Activated CD4-positive, alpha-beta T cell treated with anti-CD3 and anti-CD28 coated beads for 1 hour (primary cell): ENCODE data around the gene EDDM13.
A peak's percentile ranks its signal among the peaks of the same experiment; 100 is the strongest.
"Not testable (repeated sequence)": the region's sequence is repeated elsewhere in the genome, so short reads cannot be mapped to it uniquely, and the experiment has no call there.

Experiments used
- DNase-seq: peaks from one replicate; pipeline ENCODE4 v3.0.0-alpha.2; 2020

EDDM13 gene

DNA sequence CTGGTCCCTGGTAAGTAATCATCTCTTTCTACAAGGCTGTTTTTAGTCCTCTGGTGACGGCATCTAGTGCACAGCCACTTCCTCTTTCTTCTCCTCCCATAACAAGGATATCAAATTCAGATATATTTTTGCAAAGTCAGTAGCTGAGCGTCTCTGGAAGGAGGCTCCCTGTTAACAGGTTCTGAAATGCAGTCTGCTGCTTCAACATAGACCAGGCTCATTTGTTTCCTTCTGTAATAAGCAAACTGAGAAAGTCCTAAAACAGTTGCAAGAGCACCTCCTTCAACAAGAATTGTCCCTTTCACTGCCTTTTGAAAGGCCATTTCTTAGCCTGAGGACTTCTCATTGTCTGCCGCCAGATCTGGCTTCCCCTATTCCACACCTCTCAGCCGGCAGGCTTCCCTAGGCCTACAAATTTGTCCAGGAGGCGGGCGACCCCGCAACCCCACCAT lies 49.5 kb downstream of the EDDM13 start:
- DNase-seq, result no peak

DNA sequence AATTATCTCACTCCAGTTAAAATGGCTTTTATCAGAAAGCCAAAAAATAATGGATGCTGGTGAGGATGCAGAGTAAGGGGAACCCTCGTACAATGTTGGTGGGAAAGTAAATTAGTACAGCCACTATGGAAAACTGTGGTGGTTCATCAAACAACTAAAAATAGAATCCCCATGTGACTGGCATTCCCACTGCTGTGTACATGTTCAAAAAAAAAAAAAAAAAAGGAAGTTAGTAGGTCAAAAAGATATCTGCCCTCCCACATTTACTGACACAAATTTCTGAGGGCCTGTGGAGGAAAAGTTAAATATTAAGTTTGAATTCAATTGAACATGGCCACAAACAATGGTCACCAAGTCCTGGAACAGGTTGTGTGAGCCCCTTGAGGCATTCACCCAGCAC lies 51.9 kb downstream of the EDDM13 start:
- DNase-seq, result no peak

DNA sequence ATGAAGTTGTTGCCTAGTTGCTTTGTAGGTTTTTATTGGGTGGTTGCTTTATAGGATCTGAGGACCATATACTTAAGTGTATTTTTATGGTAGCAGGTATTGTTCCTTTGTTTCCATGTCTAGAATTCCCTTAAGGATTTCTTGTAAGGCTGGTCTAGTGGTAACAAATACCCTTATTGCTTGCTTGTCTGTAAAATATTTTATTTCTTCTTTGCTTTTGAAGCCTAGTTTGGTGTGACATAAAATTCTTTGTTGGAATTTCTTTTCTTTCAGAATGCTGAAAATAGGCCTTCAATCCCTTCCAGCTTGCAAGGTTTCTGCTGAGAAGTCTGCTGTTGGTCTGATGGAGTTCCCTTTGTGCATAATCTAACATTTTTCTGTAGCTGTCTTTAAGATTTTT lies 60.1 kb downstream of the EDDM13 start:
- no peak for DNase-seq

DNA sequence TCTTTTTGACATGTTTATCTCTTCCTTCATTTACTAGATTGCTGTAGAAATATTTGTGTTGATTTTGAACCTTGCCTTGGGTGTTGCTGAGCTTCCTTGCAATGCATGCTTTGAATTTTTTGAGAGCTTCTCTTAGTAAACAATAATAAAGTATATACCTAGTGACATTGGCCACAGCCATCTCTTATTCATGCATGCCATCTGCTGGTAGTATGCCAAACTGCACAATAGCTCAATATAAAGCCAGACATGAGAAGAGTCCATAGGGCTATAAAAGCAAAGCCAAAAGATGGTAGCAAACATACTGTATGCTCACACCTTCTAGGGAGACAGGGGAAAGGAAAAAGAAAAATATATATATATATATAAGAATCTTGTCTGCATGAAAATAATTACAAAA lies 61.0 kb downstream of the EDDM13 start:
- no peak for DNase-seq

DNA sequence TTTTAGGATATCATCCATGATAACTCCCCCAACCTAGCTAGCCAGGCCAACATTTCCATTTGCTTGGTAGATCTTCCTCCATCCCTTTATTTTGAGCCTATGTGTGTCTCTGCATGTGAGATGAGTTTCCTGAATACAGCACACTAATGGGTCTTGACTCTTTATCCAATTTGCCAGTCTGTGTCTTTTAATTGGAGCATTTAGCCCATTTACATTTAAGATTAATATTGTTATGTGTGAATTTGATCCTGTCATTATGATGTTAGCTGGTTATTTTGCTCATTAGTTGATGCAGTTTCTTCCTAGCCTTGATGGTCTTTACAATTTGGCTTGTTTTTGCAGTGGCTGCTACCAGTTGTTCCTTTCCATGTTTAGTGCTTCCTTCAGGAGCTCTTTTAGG lies 62.8 kb downstream of the EDDM13 start:
- DNase-seq, result not testable (repeated sequence)

DNA sequence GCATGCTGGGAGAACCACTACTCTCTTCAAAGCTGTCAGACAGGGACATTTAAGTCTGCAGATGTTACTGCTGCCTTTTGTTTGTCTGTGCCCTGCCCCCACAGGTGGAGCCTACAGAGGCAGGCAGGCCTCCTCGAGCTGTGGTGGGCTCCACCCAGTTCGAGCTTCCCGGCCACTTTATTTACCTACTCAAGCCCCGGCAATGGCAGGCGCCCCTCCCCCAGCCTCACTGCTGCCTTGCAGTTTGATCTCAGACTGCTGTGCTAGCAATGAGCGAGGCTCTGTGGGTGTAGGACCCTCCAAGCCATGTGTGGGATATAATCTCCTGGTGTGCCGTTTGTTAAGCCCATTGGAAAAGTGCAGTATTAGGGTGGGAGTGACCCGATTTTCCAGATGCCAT lies 64.5 kb downstream of the EDDM13 start:
- not testable (repeated sequence) for DNase-seq

DNA sequence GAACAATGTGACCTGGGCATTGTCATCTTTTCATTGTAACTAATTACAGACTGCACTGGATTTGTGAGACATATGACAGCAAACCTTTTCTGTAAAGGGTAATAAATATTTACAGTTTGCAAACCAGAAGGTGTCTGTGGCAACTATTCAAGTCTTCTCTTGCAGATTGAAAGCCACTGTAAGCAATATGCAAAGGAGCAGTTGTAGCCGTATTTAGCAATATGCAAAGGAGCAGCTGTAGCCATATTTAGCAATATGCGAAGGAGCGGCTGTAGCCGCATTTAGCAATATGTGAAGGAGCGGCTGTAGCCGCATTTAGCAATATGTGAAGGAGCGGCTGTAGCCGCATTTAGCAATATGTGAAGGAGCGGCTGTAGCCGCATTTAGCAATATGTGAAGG lies 66.5 kb downstream of the EDDM13 start:
- DNase-seq, result not testable (repeated sequence)

DNA sequence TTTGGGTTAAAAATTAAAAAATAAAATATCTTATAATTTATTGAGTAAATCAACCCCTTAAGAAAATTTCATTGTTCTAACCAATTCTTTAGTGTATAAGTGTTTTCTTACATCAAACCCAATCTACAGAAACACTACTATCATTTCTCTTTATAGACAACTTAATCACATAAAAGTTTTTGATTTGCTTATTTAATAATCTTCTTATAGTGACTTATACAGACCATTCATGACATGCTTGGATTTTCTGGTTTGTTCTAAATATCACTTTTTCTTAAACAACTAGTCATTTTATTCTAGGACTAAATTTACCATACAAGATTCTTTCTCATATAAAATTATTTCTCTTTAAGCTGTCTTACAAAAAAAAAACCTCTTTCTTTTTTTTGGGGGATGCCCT lies 69.4 kb downstream of the EDDM13 start:
- DNase-seq, result no peak

DNA sequence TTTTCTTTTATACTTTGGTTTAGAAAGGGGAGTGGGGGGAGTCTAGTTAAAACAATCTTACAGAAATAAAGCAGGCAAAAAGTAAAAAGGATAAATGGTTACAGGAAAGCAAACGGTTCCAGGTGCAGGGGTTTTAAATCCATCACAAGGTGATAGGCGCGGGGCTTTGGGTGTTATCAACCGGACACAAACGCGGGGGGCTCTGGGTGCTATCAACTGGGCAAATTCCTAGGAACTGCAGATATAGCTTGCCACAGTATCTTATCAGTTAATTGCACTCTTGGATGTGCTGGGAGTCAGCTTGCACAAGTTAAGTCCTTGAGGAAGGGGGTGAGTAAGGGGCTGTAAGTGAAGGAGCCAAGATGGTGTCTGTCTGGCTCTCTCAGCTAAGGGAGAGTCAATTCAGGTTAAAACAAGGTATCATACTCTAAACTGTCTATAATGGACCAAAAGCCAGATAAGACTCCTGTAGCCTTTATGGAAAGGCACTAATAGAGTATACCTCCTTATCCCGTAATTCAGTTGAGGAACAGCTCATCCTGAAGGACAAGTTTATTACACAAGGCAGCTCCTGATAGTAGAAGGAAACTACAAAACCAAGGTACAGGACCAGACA lies 74.7 kb downstream of the EDDM13 start:
- DNase-seq, result no peak

DNA sequence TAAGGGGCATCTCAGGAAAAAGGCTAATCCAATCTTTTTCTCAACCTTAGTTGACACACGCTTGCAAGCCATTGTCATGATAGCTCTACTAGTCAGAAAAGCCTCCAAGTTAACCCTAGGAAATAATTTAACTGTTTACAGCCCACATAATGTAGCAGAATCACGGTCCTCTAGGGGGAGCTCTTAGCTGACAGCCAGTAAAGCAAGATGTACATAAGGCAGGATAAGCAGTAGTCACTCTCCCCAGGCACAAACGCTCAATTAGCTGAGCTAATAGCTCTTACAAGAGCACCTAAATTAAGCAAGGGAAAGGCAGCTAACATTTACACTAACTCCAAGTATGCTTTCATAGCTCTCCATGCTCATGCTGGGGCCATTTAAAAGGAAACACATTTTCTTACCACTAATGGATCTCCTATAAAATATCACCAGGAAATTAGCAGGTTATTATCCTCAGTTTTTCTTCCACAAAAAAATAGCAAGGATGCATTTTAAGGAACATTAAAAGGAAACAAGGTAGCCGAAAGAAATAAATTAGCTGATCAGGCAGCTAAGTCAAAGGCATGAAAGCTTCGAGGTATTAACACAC lies 75.8 kb downstream of the EDDM13 start:
- no peak for DNase-seq

DNA sequence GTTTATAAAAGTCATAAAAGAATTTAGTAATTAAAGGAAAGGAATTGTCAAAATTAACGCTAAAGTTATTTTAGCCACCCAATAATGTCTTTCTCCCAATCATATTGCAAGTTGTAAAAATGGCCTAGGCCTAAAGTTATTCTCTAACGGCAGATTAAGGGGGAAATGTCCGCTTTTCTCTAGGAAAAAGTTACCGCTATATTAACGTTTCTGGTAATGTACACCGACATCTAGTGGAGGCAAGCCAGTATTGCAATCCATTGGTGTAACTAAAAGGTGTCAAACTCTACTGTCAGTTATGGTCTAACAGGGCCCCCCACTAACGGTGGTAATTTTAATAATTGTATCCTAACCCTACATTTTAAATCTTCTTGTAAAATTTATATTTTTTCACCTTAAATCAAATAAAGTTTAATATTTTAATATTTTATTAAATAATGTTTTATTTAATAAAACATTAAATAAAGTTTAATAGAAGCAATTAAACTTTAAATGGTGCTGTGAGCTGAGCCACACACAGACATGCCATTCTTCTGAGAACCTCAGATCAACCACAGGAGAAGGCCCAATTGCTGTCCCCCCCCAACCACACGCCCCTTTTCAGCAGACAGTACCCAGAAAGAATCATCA lies 78.0 kb downstream of the EDDM13 start:
- DNase-seq, result peak; percentile 14

DNA sequence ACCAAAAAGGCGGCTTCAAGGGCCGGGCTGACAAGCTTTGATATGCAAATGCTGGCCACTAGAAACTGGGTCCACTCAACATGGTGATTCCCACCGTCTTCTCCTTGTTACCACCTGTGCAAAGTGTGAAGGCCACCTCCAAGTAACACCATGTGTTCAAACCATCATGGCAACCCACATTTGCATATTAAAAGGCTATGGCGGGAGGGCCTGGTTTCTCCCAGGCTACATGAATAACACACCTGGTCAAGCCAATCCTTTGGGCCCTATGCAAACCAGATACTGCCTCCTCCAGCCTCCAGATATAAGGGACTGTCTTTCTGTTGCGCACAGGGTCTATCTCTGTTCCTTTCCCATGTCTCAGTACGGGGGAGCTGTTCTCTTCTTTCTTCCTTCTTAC lies 78.7 kb downstream of the EDDM13 start:
- DNase-seq, result no peak

DNA sequence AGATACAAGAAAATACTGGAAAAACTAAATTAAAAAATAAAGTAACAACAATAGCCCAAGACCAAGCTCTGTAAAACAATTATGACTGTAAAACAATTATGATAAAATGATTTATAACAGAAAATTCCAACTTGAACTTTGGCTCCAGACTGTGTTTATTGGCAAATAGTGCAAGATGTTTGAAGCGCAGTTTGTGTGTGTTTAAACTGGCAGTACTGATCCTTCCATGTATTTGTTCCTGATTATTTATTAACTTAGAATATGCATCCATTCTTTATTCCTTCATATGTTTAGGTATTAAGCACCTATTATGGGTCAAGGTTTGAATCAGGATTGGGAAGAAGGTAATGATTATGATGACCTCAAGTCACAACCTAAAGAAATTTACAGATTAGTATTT lies 83.0 kb downstream of the EDDM13 start:
- no peak for DNase-seq

DNA sequence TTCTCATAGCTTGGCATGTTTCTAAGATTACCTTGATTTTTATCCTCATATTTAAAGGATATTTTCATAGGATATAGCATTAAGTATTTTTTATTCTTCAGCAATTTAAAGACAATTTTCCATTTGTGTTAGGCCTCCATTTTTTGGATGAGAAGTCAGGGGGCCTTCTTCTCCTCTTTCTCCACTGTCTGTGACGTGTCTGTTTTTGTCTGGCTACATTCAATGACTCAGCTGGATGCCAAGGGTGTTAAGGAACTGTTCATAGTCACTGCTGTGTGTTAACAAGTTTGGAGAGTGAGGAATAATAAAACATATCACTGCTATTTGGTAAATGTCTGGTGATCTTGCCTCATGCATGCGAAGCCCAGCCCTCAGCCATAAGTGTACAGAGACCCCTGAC lies 84.4 kb downstream of the EDDM13 start:
- no peak for DNase-seq
